ENCODE results near the gene ADGRL2. TPM values are rescaled to one million over a fixed set of nuclear protein-coding genes. Genes with fewer than 3 reads are reported as not detected.

The ADGRL2 gene
- total RNA-seq, 4 donors from 2014 or later, result 40.7 to 53.4 (median 44.2) TPM

GRCh38 chr1:81887421-81888144 is 86.8 kb downstream of the ADGRL2 start:
- H3K36me3 ChIP-seq, result no peaks in the 10 kb centered on the region
- H3K4me3 ChIP-seq, result no peak overlapping the region
- H3K9me3 ChIP-seq, result no peaks in the 10 kb centered on the region
- no peaks in the 10 kb centered on the region for H3K4me1 ChIP-seq
- no peak overlapping the region for H3K27ac ChIP-seq
- 71% methylated on average over 5 of the region's 5 CpGs for WGBS
- no peak for DNase-seq (ENCODE audit: low spot score in 2 of 2)
- no peak for TF ChIP-seq POLR2AphosphoS5 (IDR thresholded peaks at IDR 0.05)
- TF ChIP-seq EP300 (IDR thresholded peaks at IDR 0.05), result no peak
- TF ChIP-seq CTCF (IDR thresholded peaks at IDR 0.05), result no peak
- TF ChIP-seq POLR2A (IDR thresholded peaks at IDR 0.05), result no peak
- H3K27me3 ChIP-seq, result no peaks in the 10 kb centered on the region

- 89% methylated on average over 4 of the region's 4 CpGs for WGBS
- H3K36me3 ChIP-seq, result no peaks in the 10 kb centered on the region
- no peaks in the 10 kb centered on the region for H3K9me3 ChIP-seq
- no peak overlapping the region for H3K27ac ChIP-seq
- no peak for DNase-seq (ENCODE audit: low spot score in 2 of 2)
- no peak overlapping the region for H3K4me3 ChIP-seq
- no peaks in the 10 kb centered on the region for H3K27me3 ChIP-seq
- TF ChIP-seq POLR2AphosphoS5 (IDR thresholded peaks at IDR 0.05), result no peak
- no peak for TF ChIP-seq CTCF (IDR thresholded peaks at IDR 0.05)
- TF ChIP-seq EP300 (IDR thresholded peaks at IDR 0.05), result no peak
- no peak for TF ChIP-seq POLR2A (IDR thresholded peaks at IDR 0.05)
- H3K4me1 ChIP-seq, result no peaks in the 10 kb centered on the region
Observed at GRCh38 chr1:81889166-81889565, 88.4 kb downstream of the ADGRL2 start.

- Histone ChIP-seq H3K27ac (no peak overlapping the region), H3K4me1 (no peaks in the 10 kb centered on the region), H3K27me3 (no peaks in the 10 kb centered on the region), H3K9me3 (no peaks in the 10 kb centered on the region), H3K36me3 (no peaks in the 10 kb centered on the region), H3K4me3 (no peak overlapping the region)
- no peak for TF ChIP-seq EP300 (IDR thresholded peaks at IDR 0.05)
- TF ChIP-seq POLR2A (IDR thresholded peaks at IDR 0.05), result no peak
- TF ChIP-seq POLR2AphosphoS5 (IDR thresholded peaks at IDR 0.05), result no peak
- no peak for TF ChIP-seq CTCF (IDR thresholded peaks at IDR 0.05)
- 83% methylated on average over 2 of the region's 2 CpGs for WGBS
- DNase-seq (ENCODE audit: low spot score in 2 of 2), result no peak
Observed at GRCh38 chr1:81894867-81895266, 94.1 kb downstream of the ADGRL2 start.

GRCh38 chr1:81899214-81899821 is 98.6 kb downstream of the ADGRL2 start:
- H3K9me3 ChIP-seq, result no peaks in the 10 kb centered on the region
- H3K4me1 ChIP-seq, result no peaks in the 10 kb centered on the region
- no peak overlapping the region for H3K4me3 ChIP-seq
- H3K27ac ChIP-seq, result no peak overlapping the region
- TF ChIP-seq CTCF (IDR thresholded peaks at IDR 0.05) (no peak), EP300 (IDR thresholded peaks at IDR 0.05) (no peak), POLR2A (IDR thresholded peaks at IDR 0.05) (no peak), POLR2AphosphoS5 (IDR thresholded peaks at IDR 0.05) (no peak)
- no peaks in the 10 kb centered on the region for H3K27me3 ChIP-seq
- 96% methylated on average over 5 of the region's 5 CpGs for WGBS
- H3K36me3 ChIP-seq, result no peaks in the 10 kb centered on the region
- no peak for DNase-seq (ENCODE audit: low spot score in 2 of 2)

- Histone ChIP-seq H3K36me3 (no peaks in the 10 kb centered on the region), H3K27ac (no peak overlapping the region), H3K9me3 (no peaks in the 10 kb centered on the region), H3K27me3 (no peaks in the 10 kb centered on the region), H3K4me3 (no peak overlapping the region), H3K4me1 (no peaks in the 10 kb centered on the region)
- WGBS, result 98% methylated on average over 2 of the region's 2 CpGs
- TF ChIP-seq POLR2AphosphoS5 (IDR thresholded peaks at IDR 0.05) (no peak), EP300 (IDR thresholded peaks at IDR 0.05) (no peak), POLR2A (IDR thresholded peaks at IDR 0.05) (no peak), CTCF (IDR thresholded peaks at IDR 0.05) (no peak)
- no peak for DNase-seq (ENCODE audit: low spot score in 2 of 2)
Observed at GRCh38 chr1:81907575-81907974, 106.8 kb downstream of the ADGRL2 start.

Data from suprapubic skin (tissue), 4 donors.